Measurements from ENCODE around the gene EHMT1.

Gene EHMT1

DNA sequence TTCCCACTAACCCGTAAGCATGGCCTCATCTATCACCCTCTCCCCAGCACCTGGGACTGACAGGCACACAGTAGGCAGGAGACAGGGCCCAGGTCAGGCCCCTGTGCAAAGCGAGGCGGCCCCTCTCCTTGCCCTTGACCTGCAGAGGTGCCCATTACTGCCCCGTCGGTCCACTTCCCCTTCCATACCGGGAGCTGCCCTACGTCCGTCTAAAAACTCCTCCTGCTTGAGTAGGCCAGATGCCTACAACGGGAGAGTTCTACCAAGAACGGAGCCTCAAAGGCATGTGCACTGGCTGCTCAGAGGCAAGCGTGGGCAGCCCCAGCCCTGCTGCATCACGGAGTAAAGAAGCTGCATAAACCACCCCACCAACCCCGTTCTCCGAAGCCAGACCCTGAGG, 35.5 kb upstream of the EHMT1 start:
- Histone ChIP-seq H3K9me3 (ENCODE audit: insufficient read depth, low read depth, low read length) (no peaks in the 10 kb centered on the region), H4K20me1 (ENCODE audit: insufficient read depth, low read length, poor library complexity, severe bottlenecking) (peaks cover 7% of the 10 kb centered on the region), H3K27me3 (ENCODE audit: insufficient read depth, low read length, poor library complexity, severe bottlenecking) (no peaks in the 10 kb centered on the region), H3K9ac (ENCODE audit: low read depth, low read length, poor library complexity, severe bottlenecking) (no peak overlapping the region), H2AFZ (ENCODE audit: low read length) (no peak overlapping the region), H3K9me2 (replicated peaks; ENCODE audit: low read depth, low read length) (no peaks in the 10 kb centered on the region), H3K79me2 (ENCODE audit: insufficient read depth, low read length) (peaks cover 17% of the 10 kb centered on the region; the same call in 1 of the 2 replicates), H3K36me3 (ENCODE audit: insufficient read depth, low read length) (peaks cover 3% of the 10 kb centered on the region; the same call in 1 of the 2 replicates), H3F3A (ENCODE audit: low read depth) (no peaks in the 10 kb centered on the region), H3K4me2 (ENCODE audit: low read depth, low read length, poor library complexity, severe bottlenecking) (no peak overlapping the region), H3K4me1 (ENCODE audit: insufficient read depth, low read length, poor library complexity, severe bottlenecking) (peaks cover 7% of the 10 kb centered on the region), H3K4me3 (ENCODE audit: low read length, poor library complexity, severe bottlenecking) (no peak overlapping the region)
- TF ChIP-seq EZH2phosphoT487 (IDR thresholded peaks at IDR 0.05; ENCODE audit: borderline replicate concordance) = no peak
- TF ChIP-seq, protein P1, sequence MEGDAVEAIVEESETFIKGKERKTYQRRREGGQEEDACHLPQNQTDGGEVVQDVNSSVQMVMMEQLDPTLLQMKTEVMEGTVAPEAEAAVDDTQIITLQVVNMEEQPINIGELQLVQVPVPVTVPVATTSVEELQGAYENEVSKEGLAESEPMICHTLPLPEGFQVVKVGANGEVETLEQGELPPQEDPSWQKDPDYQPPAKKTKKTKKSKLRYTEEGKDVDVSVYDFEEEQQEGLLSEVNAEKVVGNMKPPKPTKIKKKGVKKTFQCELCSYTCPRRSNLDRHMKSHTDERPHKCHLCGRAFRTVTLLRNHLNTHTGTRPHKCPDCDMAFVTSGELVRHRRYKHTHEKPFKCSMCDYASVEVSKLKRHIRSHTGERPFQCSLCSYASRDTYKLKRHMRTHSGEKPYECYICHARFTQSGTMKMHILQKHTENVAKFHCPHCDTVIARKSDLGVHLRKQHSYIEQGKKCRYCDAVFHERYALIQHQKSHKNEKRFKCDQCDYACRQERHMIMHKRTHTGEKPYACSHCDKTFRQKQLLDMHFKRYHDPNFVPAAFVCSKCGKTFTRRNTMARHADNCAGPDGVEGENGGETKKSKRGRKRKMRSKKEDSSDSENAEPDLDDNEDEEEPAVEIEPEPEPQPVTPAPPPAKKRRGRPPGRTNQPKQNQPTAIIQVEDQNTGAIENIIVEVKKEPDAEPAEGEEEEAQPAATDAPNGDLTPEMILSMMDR (conservative IDR thresholded peaks at IDR 0.05; ENCODE audit: low read length) = no peak

DNA sequence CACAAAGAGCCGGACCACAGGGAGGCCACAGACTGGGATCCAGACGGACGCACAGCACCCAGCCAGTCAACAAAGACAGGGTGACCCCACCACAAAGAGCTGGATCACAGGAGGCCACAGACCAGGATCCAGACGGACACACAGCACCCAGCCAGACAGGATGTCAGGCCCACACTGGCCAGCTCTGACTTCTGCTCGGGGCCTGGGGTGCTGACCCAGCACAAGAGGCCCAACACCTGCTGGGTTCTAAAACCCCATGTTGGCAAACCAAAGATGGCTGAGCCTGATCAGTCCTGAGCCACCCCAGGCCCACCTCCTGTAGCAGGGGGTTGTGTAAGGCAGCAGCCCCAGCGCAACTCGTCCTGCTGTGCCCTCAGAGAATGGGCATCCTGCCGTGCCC, 34.8 kb upstream of the EHMT1 start:
- TF ChIP-seq EZH2phosphoT487 (IDR thresholded peaks at IDR 0.05; ENCODE audit: borderline replicate concordance) = no peak
- TF ChIP-seq, protein P1 (conservative IDR thresholded peaks at IDR 0.05; ENCODE audit: low read length) = no peak
- Histone ChIP-seq H3K9me2 (replicated peaks; ENCODE audit: low read depth, low read length) (no peaks in the 10 kb centered on the region), H3K4me1 (ENCODE audit: insufficient read depth, low read length, poor library complexity, severe bottlenecking) (peaks cover 13% of the 10 kb centered on the region), H3F3A (ENCODE audit: low read depth) (no peaks in the 10 kb centered on the region), H3K36me3 (ENCODE audit: insufficient read depth, low read length) (peaks cover 3% of the 10 kb centered on the region; the same call in 1 of the 2 replicates), H3K4me2 (ENCODE audit: low read depth, low read length, poor library complexity, severe bottlenecking) (no peak overlapping the region), H3K79me2 (ENCODE audit: insufficient read depth, low read length) (peaks cover 19% of the 10 kb centered on the region), H3K9me3 (ENCODE audit: insufficient read depth, low read depth, low read length) (no peaks in the 10 kb centered on the region), H4K20me1 (ENCODE audit: insufficient read depth, low read length, poor library complexity, severe bottlenecking) (peaks cover 7% of the 10 kb centered on the region), H2AFZ (ENCODE audit: low read length) (no peak overlapping the region), H3K4me3 (ENCODE audit: low read length, poor library complexity, severe bottlenecking) (no peak overlapping the region), H3K9ac (ENCODE audit: low read depth, low read length, poor library complexity, severe bottlenecking) (no peak overlapping the region), H3K27me3 (ENCODE audit: insufficient read depth, low read length, poor library complexity, severe bottlenecking) (no peaks in the 10 kb centered on the region)

DNA sequence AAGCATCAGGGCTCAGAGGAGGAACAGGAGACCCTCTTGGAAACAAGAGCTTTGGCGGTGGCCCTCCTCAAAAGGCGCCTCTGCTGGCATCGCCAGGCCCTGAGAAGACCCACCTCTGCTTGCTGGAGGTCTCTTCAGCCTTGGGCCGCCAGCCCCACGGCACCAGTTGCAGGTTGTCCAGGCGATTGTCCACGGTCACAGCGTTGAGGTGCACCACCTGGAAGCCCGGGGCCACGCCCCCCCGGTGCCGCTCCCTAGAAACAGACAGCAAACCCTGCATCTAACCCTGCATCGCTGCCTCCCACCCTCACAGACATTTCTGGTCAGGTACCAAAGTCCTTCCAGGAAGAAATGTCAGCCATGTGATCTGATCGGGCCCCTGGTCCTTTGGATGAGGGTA, 32.0 kb upstream of the EHMT1 start:
- H3F3A ChIP-seq (ENCODE audit: low read depth) = no peaks in the 10 kb centered on the region
- peaks cover 15% of the 10 kb centered on the region for H3K4me1 ChIP-seq (ENCODE audit: insufficient read depth, low read length, poor library complexity, severe bottlenecking)
- H3K9me3 ChIP-seq (ENCODE audit: insufficient read depth, low read depth, low read length) = no peaks in the 10 kb centered on the region
- H3K79me2 ChIP-seq (ENCODE audit: insufficient read depth, low read length) = peaks cover 28% of the 10 kb centered on the region
- H2AFZ ChIP-seq (ENCODE audit: low read length) = no peak overlapping the region
- no peak overlapping the region for H3K4me2 ChIP-seq (ENCODE audit: low read depth, low read length, poor library complexity, severe bottlenecking)
- no peak overlapping the region for H3K9ac ChIP-seq (ENCODE audit: low read depth, low read length, poor library complexity, severe bottlenecking)
- peaks cover 3% of the 10 kb centered on the region; the same call in 1 of the 2 replicates for H3K36me3 ChIP-seq (ENCODE audit: insufficient read depth, low read length)
- no peaks in the 10 kb centered on the region for H3K27me3 ChIP-seq (ENCODE audit: insufficient read depth, low read length, poor library complexity, severe bottlenecking)
- no peak overlapping the region for H3K4me3 ChIP-seq (ENCODE audit: low read length, poor library complexity, severe bottlenecking)
- no peaks in the 10 kb centered on the region for H3K9me2 ChIP-seq (replicated peaks; ENCODE audit: low read depth, low read length)
- peaks cover 16% of the 10 kb centered on the region for H4K20me1 ChIP-seq (ENCODE audit: insufficient read depth, low read length, poor library complexity, severe bottlenecking)
- no peak for TF ChIP-seq EZH2phosphoT487 (IDR thresholded peaks at IDR 0.05; ENCODE audit: borderline replicate concordance)
- TF ChIP-seq, protein P1 (conservative IDR thresholded peaks at IDR 0.05; ENCODE audit: low read length) = no peak

Measured in Loucy (cell line).